SK-N-SH treated with all-trans-retinoic acid at 6 μM for 48 hours (cell line): ENCODE data around the gene TMEM132D.

Experiments used
- ARNTL ChIP-seq: fragments of 450-650 bp; formaldehyde crosslinking; IDR thresholded peaks from 2 replicates; pipeline ENCODE4 v1.5.0; 2020; ENCODE audit warnings: low read depth, mild to moderate bottlenecking, moderate library complexity, borderline replicate concordance
- BACH2 ChIP-seq: fragments of 250-450 bp; sonication (Bioruptor Pico); IDR thresholded peaks from 2 replicates; pipeline ENCODE4 v1.9.0; 2021; ENCODE audit warnings: mild to moderate bottlenecking, borderline replicate concordance
- ISL1 ChIP-seq: fragments of 250-450 bp; sonication (Bioruptor Pico); IDR thresholded peaks from 2 replicates; pipeline ENCODE4 v2.1.2; 2022; ENCODE audit warnings: mild to moderate bottlenecking, moderate library complexity
- POU6F1 ChIP-seq: fragments of 250-450 bp; sonication (Bioruptor Pico); IDR thresholded peaks from 2 replicates; pipeline ENCODE4 v1.8.0; 2021; ENCODE audit warnings: low read depth, mild to moderate bottlenecking, moderate library complexity, borderline replicate concordance
- TF ChIP-seq, protein P1 (sequence below): fragments of 250-450 bp; sonication (Bioruptor Pico); IDR thresholded peaks from 2 replicates; pipeline ENCODE4 v1.5.1; 2021; ENCODE audit warnings: mild to moderate bottlenecking, moderate library complexity

DNA sequence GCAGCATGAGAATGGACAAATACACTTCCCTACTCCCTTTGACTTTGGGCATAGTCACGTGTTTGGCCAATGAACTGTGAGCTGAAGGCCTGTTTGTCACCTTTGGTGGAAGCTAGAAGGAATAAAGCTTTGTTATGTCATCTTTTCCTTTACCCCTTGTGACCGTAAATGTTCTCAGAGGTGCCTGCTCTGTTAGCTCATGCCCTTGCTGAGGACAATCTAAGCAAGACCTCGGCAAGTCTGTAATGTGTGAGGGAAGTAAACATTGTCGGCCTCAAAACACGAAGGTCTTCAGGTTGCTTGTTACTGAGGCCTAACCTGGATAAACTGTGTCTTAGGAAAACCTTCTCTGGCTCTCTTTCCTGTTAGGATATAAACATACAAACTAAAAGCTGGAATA lies 354.2 kb downstream of the TMEM132D start:
- TF ChIP-seq, protein P1, sequence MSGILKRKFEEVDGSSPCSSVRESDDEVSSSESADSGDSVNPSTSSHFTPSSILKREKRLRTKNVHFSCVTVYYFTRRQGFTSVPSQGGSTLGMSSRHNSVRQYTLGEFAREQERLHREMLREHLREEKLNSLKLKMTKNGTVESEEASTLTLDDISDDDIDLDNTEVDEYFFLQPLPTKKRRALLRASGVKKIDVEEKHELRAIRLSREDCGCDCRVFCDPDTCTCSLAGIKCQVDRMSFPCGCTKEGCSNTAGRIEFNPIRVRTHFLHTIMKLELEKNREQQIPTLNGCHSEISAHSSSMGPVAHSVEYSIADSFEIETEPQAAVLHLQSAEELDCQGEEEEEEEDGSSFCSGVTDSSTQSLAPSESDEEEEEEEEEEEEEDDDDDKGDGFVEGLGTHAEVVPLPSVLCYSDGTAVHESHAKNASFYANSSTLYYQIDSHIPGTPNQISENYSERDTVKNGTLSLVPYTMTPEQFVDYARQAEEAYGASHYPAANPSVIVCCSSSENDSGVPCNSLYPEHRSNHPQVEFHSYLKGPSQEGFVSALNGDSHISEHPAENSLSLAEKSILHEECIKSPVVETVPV (CRISPR knock-in tag), result no peak
- TF ChIP-seq POU6F1 (CRISPR knock-in tag) (no peak), BACH2 (CRISPR knock-in tag) (no peak), ISL1 (no peak), ARNTL (CRISPR knock-in tag) (no peak)
